ENCODE measurements around the gene LANCL3. TPM values are rescaled to one million over a fixed set of nuclear protein-coding genes. Genes with fewer than 3 reads are reported as not detected.

The LANCL3 gene
- total RNA-seq, 1 experiment from 2014 or later: 0.26 TPM

GRCh38 chrX:37722595-37722994, 151.1 kb downstream of the LANCL3 start:
- H3K9ac ChIP-seq (ENCODE audit: low read length): no peak overlapping the region
- no peaks in the 10 kb centered on the region for H3K79me2 ChIP-seq (ENCODE audit: low read length)
- no peak overlapping the region for H2AFZ ChIP-seq (ENCODE audit: low read length)
- no peaks in the 10 kb centered on the region for H3K4me1 ChIP-seq (ENCODE audit: insufficient read depth, low read length)
- intact Hi-C loops (cut with micrococcal nuclease): no loop called here
- H3K27ac ChIP-seq (ENCODE audit: low read length): no peak overlapping the region
- ChIA-PET CTCF (no interaction called here), POLR2A (ENCODE audit: unreplicated experiment) (no interaction called here)
- H3K27me3 ChIP-seq (ENCODE audit: low read length): no peaks in the 10 kb centered on the region
- H3K4me2 ChIP-seq (ENCODE audit: low read length): no peak overlapping the region
- no peaks in the 10 kb centered on the region for H3K36me3 ChIP-seq (ENCODE audit: low read depth, low read length)
- H3K9me2 ChIP-seq (replicated peaks; ENCODE audit: low read length): no peaks in the 10 kb centered on the region
- no peaks in the 10 kb centered on the region for H3F3A ChIP-seq (ENCODE audit: low read length, unreplicated experiment)
- DNase-seq: no peak
- no peaks in the 10 kb centered on the region for H3K9me3 ChIP-seq (ENCODE audit: low read length)
- no peak for ATAC-seq
- BruUV-seq (replicated peaks): no TSS peak
- H3K4me3 ChIP-seq (ENCODE audit: low read length): no peak overlapping the region
- TF ChIP-seq EZH2 (IDR thresholded peaks at IDR 0.05; ENCODE audit: low read length, unreplicated experiment) (no peak), EZH2phosphoT487 (IDR thresholded peaks at IDR 0.05; ENCODE audit: borderline replicate concordance, low read length) (no peak), CTCF (conservative IDR thresholded peaks at IDR 0.05; ENCODE audit: low read depth, low read length) (no peak)
- no peaks in the 10 kb centered on the region for H4K20me1 ChIP-seq (ENCODE audit: low read length)

- POLR2A ChIA-PET (ENCODE audit: unreplicated experiment): no interaction called here
- BruUV-seq (replicated peaks): no TSS peak
- intact Hi-C loops (cut with micrococcal nuclease): no loop called here
These were observed 154.9 kb downstream of the LANCL3 start for GRCh38 chrX:37726346-37726745.

More at GRCh38 chrX:37726346-37726745, 154.9 kb downstream of the LANCL3 start:
- ATAC-seq: no peak
- no peak overlapping the region for H2AFZ ChIP-seq (ENCODE audit: low read length)
- no peaks in the 10 kb centered on the region for H3K9me3 ChIP-seq (ENCODE audit: low read length)
- H3K27me3 ChIP-seq (ENCODE audit: low read length): no peaks in the 10 kb centered on the region
- TF ChIP-seq EZH2 (IDR thresholded peaks at IDR 0.05; ENCODE audit: low read length, unreplicated experiment) (no peak), EZH2phosphoT487 (IDR thresholded peaks at IDR 0.05; ENCODE audit: borderline replicate concordance, low read length) (no peak)
- no peaks in the 10 kb centered on the region for H3F3A ChIP-seq (ENCODE audit: low read length, unreplicated experiment)
- H3K4me2 ChIP-seq (ENCODE audit: low read length): no peak overlapping the region
- H3K4me3 ChIP-seq (ENCODE audit: low read length): no peak overlapping the region
- no peaks in the 10 kb centered on the region for H4K20me1 ChIP-seq (ENCODE audit: low read length)
- CTCF ChIA-PET: no interaction called here
- H3K36me3 ChIP-seq (ENCODE audit: low read depth, low read length): no peaks in the 10 kb centered on the region
- no peak overlapping the region for H3K9ac ChIP-seq (ENCODE audit: low read length)
- no peaks in the 10 kb centered on the region for H3K79me2 ChIP-seq (ENCODE audit: low read length)
- H3K4me1 ChIP-seq (ENCODE audit: insufficient read depth, low read length): no peaks in the 10 kb centered on the region
- no peak for DNase-seq
- H3K9me2 ChIP-seq (replicated peaks; ENCODE audit: low read length): no peaks in the 10 kb centered on the region
- no peak overlapping the region for H3K27ac ChIP-seq (ENCODE audit: low read length)

Other genes starting within 250 kb of the LANCL3 start
- 10.8 and 12.8 TPM in 2 replicates for gene PRRG1, start 222.3 kb upstream of the LANCL3 start, total RNA-seq (2014; rRNA removed)
- gene XK, start 114.1 kb downstream of the LANCL3 start, total RNA-seq (2014; rRNA removed): 7.7 and 8.0 TPM in 2 replicates
- 0.40 and 0.46 TPM in 2 replicates for gene CYBB, start 208.4 kb downstream of the LANCL3 start, total RNA-seq (2014; rRNA removed)

All from PC-3 (cell line).